C4-2B (cell line): ENCODE data around the gene EDAR.

Source experiments
- CTCF ChIP-seq: fragments of 450-650 bp; conservative IDR thresholded peaks from 2 replicates; pipeline ENCODE4 v1.5.1; 2017; ENCODE audit warnings: mild to moderate bottlenecking
- ZFX ChIP-seq: fragments of 450-650 bp; IDR thresholded peaks from 2 replicates; pipeline ENCODE4 v1.6.1; 2017

DNA sequence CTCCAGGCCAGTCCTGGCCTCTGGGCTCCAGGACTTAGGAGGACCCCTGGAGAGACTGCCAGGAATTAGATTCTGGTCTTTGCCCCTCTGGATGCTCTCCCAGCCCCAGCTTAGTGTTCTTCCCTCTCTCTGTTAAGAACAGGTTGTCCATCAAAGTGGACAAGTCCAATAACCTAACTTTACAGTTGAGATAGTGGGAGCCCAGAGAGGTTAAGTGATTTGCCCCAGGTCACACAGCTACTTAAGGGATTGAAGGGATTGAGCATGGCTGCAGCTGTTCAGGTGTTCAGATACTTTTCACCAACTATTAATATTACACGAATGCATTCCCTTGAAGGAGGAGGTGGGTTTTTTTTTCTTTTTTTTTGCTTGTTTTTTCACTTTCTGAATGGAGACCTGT is 57.6 kb downstream of the EDAR start:
- TF ChIP-seq CTCF (no peak), ZFX (no peak)
